Activated CD8-positive, alpha-beta memory T cell treated with anti-CD3 and anti-CD28 coated beads, Interleukin-2, amount 50 U/mL, for 1 hour (primary cell): ENCODE measurements around the gene SIK1.
"Not testable (repeated sequence)": the region's sequence is repeated elsewhere in the genome, so short reads cannot be mapped to it uniquely, and the experiment has no call there.

ENCODE experiments used
- DNase-seq: peaks from one replicate; pipeline ENCODE4 v3.0.0-alpha.2; 2020; ENCODE audit errors: extremely low read depth

Gene SIK1

DNA sequence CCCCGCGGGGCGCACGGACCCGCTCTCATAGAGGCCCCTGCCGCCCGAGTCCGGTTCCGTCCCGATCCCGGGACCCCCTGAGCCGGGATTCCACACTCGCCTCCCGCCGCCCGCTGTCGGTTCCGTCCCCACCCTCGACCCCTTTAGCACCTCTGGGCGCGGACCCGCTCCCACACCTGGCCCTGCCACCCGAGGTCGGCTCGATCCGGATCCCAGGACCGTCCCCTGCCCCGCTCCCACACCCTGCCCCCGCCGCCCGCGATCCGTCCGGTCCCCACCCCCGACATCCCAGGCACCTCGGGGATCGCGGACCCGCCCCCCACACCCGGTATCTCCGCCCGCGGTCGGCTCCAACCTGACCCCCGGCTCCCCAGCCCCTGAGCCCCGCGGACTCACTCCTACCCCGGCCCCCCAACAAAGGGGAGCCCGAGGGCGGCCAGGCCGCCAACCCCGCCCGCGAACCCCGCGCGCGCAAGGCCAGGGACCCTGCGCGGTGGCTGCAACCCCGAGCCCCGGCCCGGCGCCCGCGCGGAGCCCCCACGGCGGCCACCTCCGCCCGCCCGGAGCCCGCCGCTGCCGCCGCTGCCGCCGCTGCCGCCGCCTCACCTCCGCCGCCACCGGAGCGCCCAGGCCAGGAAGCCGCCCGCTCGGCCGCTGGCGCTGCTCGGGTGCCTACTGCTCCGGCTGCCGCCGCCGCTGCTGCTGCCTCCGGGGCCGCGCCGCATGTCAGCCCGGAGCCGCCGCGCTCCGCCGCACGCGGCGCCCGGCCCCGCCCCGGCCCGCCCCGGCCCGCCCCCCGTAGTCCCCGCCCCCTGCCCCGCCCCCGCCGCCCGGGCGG is at the start of gene SIK1:
SIK1 (minus strand) TSS at position 728 of the 838 bp plus-strand sequence. CDS start 953 bp downstream, outside the sequence.
- DNase-seq, result not testable (repeated sequence)

DNA sequence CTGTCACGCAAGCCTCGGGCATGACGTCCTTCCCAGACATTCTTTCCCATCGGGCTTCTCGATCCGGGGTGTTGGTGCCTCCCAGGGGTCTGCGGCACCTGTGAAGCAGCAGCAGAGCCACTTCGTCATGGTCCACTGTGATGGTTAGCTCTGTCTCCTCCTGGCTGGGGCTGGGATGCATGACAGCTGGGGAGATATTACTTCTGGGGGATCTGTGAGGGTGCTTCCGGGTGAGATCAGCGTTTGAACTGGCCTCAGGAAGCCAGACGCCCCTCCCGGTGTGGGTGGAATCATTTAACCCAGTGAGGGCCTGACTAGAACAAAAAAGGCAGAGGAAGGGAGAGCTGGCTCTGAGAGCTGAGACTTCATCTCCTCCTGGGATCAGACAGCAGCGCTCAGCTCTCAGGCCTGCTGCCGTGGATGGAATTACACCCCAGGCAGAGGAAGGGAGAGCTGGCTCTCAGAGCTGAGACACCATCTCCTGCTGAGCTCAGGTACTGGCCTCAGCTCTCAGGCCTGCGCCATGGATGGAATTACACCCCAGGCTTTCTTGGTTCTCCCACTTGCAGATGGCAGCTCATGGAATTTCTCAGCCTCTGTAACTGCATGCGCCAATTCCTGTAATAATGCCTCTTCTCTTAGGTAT is 44.8 kb upstream of the SIK1 start:
- not testable (repeated sequence) for DNase-seq

DNA sequence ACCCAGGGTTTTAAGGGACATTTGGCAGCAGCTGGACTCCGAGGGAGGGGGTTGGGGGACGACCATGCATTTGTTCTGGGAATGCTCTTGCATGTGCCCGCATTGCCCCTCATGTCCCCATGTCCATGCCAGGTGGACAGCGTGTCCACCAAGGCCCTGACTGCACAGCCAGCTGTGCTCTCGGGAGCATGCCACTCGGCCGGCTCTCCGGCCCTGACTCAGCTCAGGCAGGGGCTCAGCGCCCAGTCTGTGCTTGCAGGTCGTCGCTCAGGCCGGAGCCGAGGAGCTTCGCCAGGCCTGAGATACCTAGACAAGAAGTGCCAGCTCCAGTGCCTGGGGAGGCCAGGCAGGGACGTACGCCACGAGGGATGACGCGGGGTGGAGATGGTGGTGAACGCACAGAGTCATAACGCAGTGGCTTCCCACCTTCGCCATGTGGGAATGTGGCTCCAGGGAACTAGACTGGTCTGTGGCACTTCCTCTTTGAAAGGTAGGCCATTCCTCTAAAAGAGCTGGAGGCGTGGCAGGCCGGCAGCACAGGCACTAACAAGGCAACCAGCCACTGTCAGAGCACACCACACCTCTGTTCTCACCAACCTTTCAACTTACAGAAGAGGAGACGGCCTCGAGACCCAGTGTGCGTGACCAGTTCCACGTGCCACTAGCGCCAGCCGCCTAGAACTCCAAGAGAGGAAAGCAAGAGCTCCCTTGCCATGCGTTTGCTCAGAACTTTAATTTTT is 43.0 kb upstream of the SIK1 start:
- DNase-seq, result not testable (repeated sequence)

DNA sequence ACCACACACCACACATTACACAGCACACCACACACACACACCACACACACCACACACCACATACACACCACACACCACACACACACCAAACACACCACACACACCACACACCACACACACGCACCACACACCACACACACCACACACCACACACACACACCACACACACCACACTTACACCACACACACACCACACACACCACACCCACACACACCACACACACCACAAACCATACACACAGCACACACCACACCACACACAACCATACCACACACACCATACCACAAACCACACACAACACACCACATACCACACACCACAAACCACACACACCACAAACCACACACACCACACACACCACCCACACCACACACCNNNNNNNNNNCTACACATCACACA is 40.9 kb upstream of the SIK1 start:
- DNase-seq, result no peak

DNA sequence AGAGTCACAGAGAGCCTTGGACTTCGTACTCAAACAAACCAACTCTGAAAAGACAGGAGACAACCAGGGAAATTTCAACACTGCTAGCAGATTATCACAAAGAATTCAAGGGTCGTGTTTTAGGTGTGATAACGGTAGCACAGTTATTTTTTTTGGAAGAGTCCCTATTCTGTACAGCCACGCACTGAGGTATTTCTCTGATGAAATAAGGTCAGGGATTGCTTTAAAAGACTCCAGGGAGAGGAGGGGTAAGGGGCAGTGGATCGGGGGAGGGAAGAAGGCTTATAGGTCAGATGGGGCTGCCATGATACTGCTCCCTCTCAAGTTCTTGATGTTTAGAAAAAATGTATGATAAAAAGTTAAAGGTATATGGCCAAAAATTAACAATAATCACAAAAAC is 38.2 kb upstream of the SIK1 start:
- not testable (repeated sequence) for DNase-seq

DNA sequence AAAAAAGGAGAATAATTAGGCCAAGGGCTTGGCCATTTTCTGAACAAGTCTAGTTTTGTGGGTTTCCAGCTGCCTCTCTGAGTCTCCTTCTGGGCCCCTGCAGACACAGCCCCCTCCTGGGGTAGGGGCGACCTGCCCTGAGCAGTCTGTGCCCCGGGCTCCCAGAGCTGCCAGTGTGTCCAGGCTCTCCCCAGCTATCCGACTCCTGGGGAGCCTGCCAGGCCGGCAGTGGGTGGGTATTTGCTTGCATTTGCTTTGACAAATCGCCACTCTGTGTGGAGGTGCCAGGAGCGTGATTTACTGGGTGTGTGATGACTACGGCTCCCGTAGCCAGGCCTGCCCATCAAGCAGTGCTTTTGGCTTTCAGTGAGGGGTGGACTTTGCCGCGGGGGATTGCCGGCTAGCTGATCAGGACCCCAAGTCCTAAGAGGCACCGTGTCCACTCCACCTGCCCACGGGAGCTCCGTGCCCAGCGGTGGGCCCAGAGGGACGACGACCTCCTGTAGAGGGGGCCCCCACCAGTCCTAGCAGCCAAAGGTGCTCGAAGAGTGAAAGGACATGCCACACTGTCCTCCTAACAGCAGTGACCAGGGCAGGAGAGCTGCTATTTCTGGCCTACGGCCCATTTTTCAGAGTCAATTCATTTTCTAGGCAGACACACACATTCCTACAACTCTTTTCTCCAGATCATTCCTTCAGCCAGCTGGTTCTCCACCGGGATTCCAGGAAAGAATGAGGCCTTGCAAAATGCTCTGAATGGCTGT is 36.7 kb upstream of the SIK1 start:
- DNase-seq, result not testable (repeated sequence)

DNA sequence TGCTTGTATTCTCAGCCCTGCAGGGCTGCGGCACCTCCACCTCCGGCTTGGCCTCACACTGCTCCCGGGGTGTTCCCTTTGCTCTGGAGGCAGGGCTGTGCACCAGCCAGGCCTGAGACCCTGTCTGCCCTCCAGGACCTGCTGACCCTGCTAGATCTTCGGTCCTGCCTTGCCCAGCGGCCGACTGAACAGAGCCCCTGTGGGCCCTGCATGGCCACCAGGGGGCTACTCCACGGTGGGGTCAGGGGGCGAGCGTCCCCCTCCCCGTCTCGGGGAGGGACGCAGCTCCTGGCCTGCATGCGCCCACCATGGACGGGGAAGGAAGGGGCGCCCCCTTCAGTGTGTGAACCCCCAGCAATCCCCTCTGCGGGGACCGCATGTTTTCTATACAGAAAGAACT is 36.0 kb upstream of the SIK1 start:
- DNase-seq, result not testable (repeated sequence)

DNA sequence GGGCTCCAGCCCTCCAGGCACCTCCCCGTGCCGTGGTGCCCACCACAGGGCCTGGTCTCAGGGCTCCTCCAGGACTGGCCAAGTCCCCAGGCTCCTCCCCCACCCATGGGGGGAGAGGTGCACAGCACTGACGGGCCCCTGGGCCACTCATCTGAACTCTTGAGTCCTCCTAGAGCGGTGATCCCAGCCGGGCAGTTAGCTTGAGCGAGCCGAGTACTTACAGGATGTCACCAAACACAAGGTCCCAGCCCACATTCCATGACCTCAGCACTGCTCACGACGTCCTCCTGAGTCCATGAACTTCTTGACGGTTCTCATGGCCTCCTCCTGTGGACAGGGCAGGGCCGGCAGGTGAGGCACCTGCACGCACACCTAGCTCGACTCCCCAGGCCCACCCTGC is 33.5 kb upstream of the SIK1 start:
- DNase-seq, result not testable (repeated sequence)

DNA sequence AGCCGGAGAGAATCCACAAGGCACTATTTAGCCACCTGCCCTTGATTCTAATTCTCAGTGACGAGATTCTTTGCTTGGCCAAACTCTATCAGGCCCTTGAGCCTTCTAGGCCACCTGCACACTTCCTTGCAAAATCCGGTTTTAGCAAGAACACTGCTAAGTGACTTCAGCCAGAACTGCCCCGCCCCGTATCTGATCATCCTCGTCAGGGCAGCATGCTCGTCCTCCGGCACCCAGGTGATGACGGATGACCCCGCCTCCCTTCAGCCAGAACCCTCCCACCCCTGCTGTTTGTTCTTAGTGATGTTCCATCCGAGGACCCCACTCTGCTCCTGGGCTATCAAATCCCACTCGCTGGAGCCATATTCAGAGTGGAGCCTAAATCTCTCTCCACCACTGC is 32.1 kb upstream of the SIK1 start:
- not testable (repeated sequence) for DNase-seq

DNA sequence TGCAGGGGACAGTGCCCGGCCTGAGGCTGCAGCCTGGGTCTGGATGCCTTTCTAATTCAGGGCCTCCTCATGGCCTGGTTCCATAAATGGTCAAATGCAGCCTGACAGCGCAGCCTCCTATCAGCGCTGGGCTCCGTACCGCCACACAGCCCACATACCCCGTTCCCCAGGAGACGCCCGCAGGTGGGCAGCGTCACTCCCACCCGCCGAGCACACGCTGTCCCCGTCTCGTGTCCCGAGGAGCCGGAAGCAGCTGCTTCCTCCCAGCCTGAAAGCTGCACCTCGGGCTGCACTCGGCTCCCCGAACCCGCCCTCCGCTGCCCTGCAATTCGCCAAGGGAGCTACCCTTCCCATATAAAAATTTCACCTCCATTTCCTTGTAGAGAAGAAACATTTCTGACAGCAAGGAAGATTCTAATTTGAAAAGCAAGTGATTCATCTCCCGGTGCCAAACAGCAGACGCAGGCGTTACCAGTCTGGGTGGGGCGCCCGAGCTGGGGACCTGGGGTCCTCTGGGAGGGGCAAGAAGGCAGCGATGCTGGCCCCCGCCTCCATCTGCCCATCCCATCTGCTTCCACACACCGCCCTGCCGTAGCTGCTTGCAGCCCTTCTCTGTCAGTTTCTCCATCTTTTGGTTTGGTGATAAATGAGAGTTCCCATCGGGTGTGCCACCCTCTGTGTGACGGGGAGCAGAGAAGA is 29.8 kb upstream of the SIK1 start:
- DNase-seq, result not testable (repeated sequence)

DNA sequence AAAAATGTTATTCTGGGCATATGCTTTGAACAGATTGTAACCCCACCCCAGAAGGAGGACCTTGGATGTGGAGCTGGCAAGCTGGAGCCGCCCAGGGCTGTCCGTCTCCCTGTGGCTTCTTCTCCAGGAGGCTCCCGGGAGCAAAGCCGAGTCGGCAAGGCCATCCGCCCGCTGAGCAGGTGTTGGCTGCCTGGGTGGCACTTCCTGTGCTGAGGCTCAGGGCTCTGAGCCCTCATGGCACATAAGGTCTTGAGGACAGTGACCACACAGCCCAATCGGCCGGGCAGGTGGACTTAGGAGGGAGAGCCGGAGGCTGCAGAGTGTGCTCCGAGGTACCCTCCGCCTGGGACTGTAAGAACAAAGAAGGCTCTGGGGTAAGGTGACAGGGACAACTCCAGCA is 28.8 kb upstream of the SIK1 start:
- DNase-seq, result not testable (repeated sequence)

DNA sequence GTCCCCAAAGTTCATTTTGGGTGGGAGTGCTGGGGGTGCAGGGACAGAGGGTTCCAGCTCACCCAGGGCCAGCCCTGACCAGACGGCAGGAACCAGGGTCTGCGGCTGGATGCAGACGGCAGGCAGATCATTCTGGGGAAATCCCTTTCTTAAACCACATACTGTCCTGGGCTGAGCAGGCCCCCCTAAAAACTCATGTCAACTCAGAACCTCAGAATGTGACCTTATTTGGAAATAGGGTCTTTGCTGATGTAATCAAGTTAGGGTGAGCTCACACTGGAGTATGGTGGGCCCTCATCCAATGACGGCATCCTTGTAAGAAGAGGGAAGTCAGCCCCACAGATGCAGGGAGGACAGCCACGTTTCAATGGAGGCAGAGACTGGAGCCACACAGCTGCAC is 27.2 kb upstream of the SIK1 start:
- DNase-seq, result not testable (repeated sequence)

DNA sequence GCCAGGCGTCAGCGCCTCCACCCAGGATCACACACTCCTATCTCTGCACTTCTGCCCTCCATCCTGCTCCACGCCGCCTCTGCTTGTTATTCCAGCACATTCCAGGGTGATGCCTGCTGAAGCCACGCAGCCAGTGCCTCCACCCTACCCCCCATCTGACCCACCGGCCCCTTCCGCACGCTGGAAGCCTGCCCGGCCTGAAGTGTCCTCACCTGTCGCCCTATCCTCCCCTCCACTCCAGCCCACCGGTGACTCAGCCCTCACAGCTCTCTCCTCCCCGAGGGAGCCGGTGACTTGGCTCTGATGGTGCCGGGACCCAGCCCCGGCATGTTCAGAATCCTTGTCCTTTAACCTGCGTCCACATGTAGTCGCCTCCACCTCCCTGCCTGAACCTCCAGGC is 24.9 kb upstream of the SIK1 start:
- DNase-seq, result not testable (repeated sequence)

DNA sequence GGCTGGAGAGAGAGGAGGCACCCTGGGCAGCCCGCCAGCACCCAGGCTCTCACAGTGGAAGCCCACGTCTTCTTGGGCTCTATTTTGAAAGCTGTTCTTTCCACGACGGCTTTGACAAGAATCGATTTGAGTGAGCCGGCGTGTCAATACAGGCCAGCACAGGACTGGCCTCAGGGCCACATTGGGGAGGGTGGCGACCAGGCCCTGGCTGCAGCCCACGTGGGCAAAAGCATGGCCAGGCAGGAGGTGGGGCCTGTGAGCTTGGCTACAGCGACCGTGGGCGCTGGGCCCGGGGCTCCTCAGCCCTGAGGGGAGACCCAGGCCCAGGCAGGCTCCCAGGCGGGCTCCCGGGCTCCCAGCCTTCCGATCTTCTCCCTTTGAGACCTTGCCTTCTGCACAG is 23.4 kb upstream of the SIK1 start:
- not testable (repeated sequence) for DNase-seq

DNA sequence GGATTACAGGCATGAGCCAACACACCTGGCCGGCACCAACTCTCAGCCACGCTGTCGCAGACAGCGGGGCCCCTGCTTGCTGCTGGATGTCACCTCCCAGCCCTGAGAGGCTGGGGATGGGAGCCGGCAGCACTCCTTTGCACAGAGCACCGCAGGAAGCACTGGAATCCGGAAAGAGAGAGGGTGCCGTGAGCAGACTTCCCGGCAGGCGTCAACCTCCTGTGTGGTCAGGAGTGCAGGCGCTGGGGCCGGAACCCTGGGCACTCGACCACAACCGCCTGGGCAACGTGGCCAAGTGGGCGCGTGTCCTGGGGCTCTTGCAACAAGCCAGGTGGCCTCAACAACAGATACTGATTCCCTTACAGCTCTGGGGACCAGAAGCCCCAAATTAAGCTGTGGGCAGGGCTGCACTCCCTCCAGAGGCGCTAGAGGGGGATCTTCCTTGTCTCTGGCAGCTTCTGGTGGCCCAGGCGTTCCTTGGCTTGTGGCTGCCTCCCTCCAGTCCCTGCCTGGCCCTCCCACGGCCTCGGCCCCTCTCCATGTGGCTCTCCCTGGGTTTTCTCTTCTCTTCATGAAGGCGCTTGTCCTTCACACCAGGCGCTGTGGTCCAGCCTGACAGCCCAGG is 20.5 kb upstream of the SIK1 start:
- DNase-seq, result not testable (repeated sequence)

DNA sequence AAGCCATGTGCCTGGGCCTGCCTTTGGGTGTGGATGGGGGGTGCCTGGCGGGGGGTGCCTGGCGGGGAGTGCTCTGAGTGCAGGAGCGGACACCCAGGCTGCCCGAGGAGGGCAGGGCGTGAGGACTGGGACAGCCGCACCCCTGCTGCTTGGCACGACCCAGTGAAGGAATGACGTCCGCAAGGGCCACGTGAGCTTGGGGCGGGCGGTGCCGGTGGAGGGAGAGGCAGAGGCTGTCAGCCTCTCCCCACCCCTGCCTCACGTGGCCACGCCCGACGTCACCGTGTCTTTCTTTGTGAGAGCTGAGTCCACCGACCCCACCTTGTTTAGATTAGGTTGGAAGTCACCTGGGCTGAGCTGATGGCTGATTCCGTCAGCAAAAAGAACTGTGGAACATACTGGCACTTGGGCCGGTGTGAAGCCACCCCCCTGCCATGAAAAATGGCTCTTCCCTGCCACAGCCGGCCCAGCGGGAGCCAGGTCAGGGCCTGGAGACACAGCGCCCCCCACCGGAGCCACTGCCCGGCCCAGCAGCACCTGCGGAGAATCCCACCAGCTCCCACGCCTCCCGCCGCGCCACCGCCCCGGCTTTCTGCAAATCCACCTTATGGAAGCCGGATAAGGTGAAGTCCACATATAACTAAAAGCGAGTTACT is 19.5 kb upstream of the SIK1 start:
- not testable (repeated sequence) for DNase-seq

DNA sequence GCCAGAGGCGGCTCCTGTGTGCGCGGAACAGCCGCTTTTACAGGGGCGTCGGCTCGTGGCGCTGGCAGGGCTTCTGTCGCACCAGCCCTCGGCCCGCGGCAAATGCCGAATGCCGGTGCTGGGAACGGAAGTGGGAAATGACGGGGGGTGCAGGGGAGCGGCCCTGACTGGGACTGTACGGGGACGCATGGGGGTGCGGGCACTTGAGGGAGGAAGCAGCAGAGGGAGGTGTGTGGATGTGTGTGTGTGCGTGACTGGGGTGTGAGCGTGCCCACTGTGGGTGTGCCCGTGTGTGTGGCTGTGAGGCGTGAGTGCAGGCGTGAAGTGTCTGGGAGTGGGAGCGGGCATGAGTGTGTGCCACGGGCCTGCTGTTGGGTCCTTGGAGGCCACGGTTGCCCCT is 17.6 kb upstream of the SIK1 start:
- DNase-seq, result not testable (repeated sequence)

DNA sequence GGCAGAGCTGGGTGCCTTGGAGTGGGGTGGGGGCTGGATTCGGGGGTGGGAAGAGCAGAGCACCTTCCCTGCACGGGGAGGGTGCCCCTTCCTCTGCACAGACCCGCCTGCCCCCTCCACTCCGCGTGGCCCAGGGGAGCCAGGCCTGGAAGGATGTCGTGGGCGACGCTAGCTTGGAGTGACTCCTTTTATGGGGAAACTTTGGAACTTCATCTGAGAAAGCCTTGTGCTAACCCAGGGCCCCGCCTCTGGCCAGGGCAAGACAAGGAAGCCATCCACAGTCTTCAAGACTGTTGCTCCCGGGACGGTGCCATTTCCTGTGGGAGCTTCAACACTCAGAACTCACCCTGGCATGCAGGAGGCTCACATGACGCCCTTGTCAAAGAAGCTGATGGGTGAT is 15.6 kb upstream of the SIK1 start:
- not testable (repeated sequence) for DNase-seq

DNA sequence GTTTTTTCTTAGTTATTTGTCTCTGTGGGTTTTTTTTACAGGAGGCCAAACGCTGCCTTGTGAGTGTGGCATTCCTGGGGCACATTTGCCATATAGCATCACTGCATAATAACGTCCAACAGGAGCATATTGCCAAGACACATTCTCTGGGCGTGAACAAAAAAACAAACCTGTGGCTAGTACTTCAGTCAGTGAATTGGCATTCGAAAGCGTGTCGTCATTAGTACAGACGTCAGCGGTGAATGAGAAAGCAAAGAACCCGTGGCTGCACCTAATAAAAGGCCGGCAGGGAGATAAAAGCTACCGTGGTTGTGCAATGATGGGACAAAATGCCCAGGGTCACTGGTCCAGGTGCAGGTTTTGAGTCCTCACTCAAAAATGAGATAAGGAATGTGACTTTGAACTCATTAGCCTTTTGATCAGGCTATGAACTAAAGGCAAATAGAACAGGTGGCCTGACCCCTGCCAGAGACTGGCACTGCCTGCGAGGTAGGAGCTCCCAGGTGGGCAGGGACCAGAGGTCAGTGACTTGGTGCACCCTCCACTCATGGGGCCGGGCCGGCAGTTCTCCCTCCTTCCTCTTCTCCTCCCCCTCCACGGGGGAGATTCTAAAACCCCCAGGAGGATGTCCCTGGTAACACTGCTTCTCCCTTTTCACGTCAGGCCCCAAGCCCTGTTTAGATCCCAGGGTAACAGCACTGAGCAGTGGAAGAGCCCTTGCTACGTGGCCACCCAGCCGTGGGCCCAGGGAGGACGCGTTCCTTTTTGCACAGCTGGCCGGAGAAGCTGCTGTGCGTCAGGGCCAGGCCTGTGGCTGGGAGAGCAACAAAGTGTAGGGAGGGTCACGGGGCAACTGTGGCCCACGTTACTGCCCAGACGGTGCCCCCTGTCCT is 14.2 kb upstream of the SIK1 start:
- DNase-seq, result not testable (repeated sequence)
